C4-2B (cell line): Measurements from ENCODE around the gene CAGE1.

ENCODE experiments used
- H3K27ac ChIP-seq: fragments of 450-650 bp; 2 replicates; pipeline ENCODE4 v1.5.1; 2017
- ZFX ChIP-seq: fragments of 450-650 bp; IDR thresholded peaks from 2 replicates; pipeline ENCODE4 v1.6.1; 2017
- TF ChIP-seq, protein P1 (sequence below): fragments of 450-650 bp; conservative IDR thresholded peaks from 2 replicates; pipeline ENCODE4 v1.5.1; 2017; ENCODE audit warnings: mild to moderate bottlenecking

The CAGE1 gene

DNA sequence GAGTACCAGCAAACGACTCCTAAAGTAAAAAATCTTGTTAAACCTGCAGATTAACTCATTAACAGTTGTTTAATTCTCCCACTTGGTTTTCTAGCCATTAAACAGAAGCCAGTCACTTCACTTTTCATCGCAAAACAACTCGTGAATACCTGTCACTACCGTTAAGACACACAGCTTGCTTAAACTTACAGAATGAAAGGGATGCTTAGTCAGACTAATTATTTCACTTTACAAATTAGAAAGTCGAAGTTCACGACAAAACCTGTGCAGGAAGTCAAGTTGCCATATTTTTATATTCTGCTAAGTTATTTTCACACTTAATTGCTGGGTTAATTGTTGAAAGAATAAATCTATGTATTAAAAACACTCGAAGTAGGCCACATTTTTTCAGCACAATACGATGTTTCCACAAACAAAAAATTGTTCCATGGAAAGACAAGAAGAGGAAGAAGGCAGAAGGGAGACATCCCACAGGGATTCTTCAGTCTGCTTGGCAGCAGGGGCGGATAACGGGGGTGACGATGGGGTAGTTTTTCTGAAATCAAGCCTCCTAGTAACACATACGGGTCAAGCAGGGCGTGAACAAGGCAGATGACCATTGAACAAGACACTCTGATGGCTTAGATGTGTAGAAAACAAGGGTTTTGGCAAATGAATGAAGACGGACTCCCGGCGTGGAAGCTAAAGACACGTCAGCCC, 77.5 kb downstream of the CAGE1 start:
- no peak for TF ChIP-seq ZFX
- TF ChIP-seq, protein P1, sequence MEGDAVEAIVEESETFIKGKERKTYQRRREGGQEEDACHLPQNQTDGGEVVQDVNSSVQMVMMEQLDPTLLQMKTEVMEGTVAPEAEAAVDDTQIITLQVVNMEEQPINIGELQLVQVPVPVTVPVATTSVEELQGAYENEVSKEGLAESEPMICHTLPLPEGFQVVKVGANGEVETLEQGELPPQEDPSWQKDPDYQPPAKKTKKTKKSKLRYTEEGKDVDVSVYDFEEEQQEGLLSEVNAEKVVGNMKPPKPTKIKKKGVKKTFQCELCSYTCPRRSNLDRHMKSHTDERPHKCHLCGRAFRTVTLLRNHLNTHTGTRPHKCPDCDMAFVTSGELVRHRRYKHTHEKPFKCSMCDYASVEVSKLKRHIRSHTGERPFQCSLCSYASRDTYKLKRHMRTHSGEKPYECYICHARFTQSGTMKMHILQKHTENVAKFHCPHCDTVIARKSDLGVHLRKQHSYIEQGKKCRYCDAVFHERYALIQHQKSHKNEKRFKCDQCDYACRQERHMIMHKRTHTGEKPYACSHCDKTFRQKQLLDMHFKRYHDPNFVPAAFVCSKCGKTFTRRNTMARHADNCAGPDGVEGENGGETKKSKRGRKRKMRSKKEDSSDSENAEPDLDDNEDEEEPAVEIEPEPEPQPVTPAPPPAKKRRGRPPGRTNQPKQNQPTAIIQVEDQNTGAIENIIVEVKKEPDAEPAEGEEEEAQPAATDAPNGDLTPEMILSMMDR: no peak
- H3K27ac ChIP-seq: peak overlapping the region; percentile 98

- H3K27ac ChIP-seq: no peak overlapping the region
- TF ChIP-seq, protein P1: no peak
- no peak for TF ChIP-seq ZFX
These were observed 78.4 kb downstream of the CAGE1 start for GRCh38 chr6:7311176-7311575.

- TF ChIP-seq, protein P1: no peak
- no peak for TF ChIP-seq ZFX
- H3K27ac ChIP-seq: no peak overlapping the region
These were observed 80.5 kb downstream of the CAGE1 start for GRCh38 chr6:7309050-7309449.

DNA sequence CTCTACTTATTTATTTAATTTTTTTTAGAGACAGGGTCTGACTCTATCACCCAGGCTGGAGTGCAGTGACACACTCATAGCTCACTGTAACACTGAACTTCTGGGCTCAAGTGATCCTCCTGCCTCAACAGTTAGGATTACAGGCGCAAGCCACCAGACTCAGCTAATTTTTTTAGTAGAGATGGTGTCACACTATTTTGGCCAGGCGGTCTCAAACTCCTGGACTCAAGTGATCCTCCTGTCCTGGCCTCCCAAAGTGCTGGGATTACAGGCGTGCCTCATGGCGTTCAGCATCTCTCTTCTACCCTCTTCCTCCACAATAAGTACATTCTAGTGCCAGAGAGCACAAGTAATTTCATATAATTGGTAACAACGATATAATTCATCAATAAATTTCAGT, 82.0 kb downstream of the CAGE1 start:
- TF ChIP-seq ZFX: no peak
- TF ChIP-seq, protein P1: no peak
- no peak overlapping the region for H3K27ac ChIP-seq

GRCh38 chr6:7304821-7305220, 84.7 kb downstream of the CAGE1 start:
- H3K27ac ChIP-seq: no peak overlapping the region
- TF ChIP-seq, protein P1: no peak
- TF ChIP-seq ZFX: no peak

GRCh38 chr6:7301702-7302101, 87.8 kb downstream of the CAGE1 start:
- no peak overlapping the region for H3K27ac ChIP-seq
- no peak for TF ChIP-seq ZFX
- TF ChIP-seq, protein P1: no peak

- TF ChIP-seq, protein P1: no peak
- TF ChIP-seq ZFX: no peak
- H3K27ac ChIP-seq: no peak overlapping the region
These were observed 88.6 kb downstream of the CAGE1 start for GRCh38 chr6:7300926-7301325.
